MCF 10A (cell line): ENCODE data around the gene FGGY. TPM values are rescaled to one million over a fixed set of nuclear protein-coding genes. Genes with fewer than 3 reads are reported as not detected.

Source experiments
- BruUV-seq: library from RNA; stranded (reverse); fragments of 400-500 nt; replicated peaks from 2 replicates; lab custom pipeline; 2021; lab: Mats Ljungman, UMichigan
- CTCF ChIA-PET: fragments of 300-600 bp; sonication (Branson Sonifier 250); formaldehyde crosslinking; extraction: SDS; loops from one replicate; lab custom pipeline; 2021; ENCODE audit warnings: antibody characterized with exemption, inconsistent platforms; lab: Yijun Ruan, JAX
- POLR2A ChIA-PET: fragments of 300-600, 350-650 bp; sonication (Branson Sonifier 250); formaldehyde crosslinking; extraction: SDS; loops from one replicate; lab custom pipeline; 2020; ENCODE audit warnings: antibody characterized with exemption, inconsistent platforms; lab: Yijun Ruan, JAX
- DNase-seq: peaks from one replicate; pipeline ENCODE4 v3.0.0-alpha.2; 2018; ENCODE audit not compliant: unreplicated experiment
- H3K27ac Mint-ChIP-seq: one replicate; pipeline ENCODE4 v1.8.0; 2022; ENCODE audit warnings: mild to moderate bottlenecking, low read depth, mixed read lengths; ENCODE audit not compliant: unreplicated experiment
- H3K27me3 Mint-ChIP-seq: one replicate; pipeline ENCODE4 v1.8.0; 2022; ENCODE audit warnings: mixed read lengths; ENCODE audit not compliant: insufficient read depth, unreplicated experiment
- H3K36me3 Mint-ChIP-seq: one replicate; pipeline ENCODE4 v1.8.0; 2022; ENCODE audit warnings: mild to moderate bottlenecking, moderate library complexity, mixed read lengths; ENCODE audit not compliant: insufficient read depth, unreplicated experiment
- H3K4me1 Mint-ChIP-seq: one replicate; pipeline ENCODE4 v1.8.0; 2022; ENCODE audit warnings: mixed read lengths; ENCODE audit not compliant: insufficient read depth, unreplicated experiment
- H3K4me3 Mint-ChIP-seq: one replicate; pipeline ENCODE4 v1.8.0; 2022; ENCODE audit warnings: mild to moderate bottlenecking, moderate library complexity, mixed read lengths; ENCODE audit not compliant: unreplicated experiment
- H3K9me3 Mint-ChIP-seq: one replicate; pipeline ENCODE4 v1.8.0; 2022; ENCODE audit warnings: mixed read lengths; ENCODE audit not compliant: unreplicated experiment
- CTCF ChIP-seq: fragments of 200-600 bp; IDR thresholded peaks from one replicate; pipeline ENCODE4 v1.8.0; 2022; ENCODE audit warnings: antibody characterized with exemption, mild to moderate bottlenecking; ENCODE audit not compliant: unreplicated experiment
- intact Hi-C: fragments of 100-400 bp; cut with micrococcal nuclease; formaldehyde crosslinking; loops from 2 replicates; pipeline ENCODE4 v1.14.1; 2022
- total RNA-seq: library from RNA; stranded (reverse); gene quantifications from 2 replicates; pipeline ENCODE4 v1.2.3, GENCODE V29; 2022

Gene FGGY
- total RNA-seq, 1 experiment from 2014 or later, result 10.6 TPM

- no TSS peak for BruUV-seq
- POLR2A ChIA-PET, result interaction anchor here (0.7 to 2.0 kb wide), 7 partner anchors 22 to 770 kb away, joined by 3 to 8 read pairs (median 4); no protein-coding TSS in a partner anchor
- H3K4me1 Mint-ChIP-seq, result peaks cover 11% of the 10 kb centered on the region
- TF ChIP-seq CTCF, result no peak
- no peak for DNase-seq
- CTCF ChIA-PET, result interaction anchor here (0.7 kb wide), 2 partner anchors 324 to 686 kb away, joined by 5 read pairs; no protein-coding TSS in a partner anchor
- H3K4me3 Mint-ChIP-seq, result no peak overlapping the region
- H3K9me3 Mint-ChIP-seq, result no peaks in the 10 kb centered on the region
- H3K27me3 Mint-ChIP-seq, result no peaks in the 10 kb centered on the region
- H3K27ac Mint-ChIP-seq, result peak overlapping the region; percentile 10
- intact Hi-C loops, result no loop called here
- H3K36me3 Mint-ChIP-seq, result no peaks in the 10 kb centered on the region
These were observed 252.4 kb downstream of the FGGY start for GRCh38 chr1:59549066-59549837.

- POLR2A ChIA-PET, result interaction anchor here (0.7 to 2.0 kb wide), 10 partner anchors 22 to 667 kb away, joined by 3 to 8 read pairs (median 4); no protein-coding TSS in a partner anchor
- CTCF ChIA-PET, result interaction anchor here (0.6 to 1.6 kb wide), 4 partner anchors 10 to 686 kb away, joined by 3 to 5 read pairs (median 4); no protein-coding TSS in a partner anchor
- peak overlapping the region; percentile 10 for H3K27ac Mint-ChIP-seq
- H3K4me3 Mint-ChIP-seq, result no peak overlapping the region
- no peaks in the 10 kb centered on the region for H3K36me3 Mint-ChIP-seq
- intact Hi-C loops, result no loop called here
- H3K27me3 Mint-ChIP-seq, result no peaks in the 10 kb centered on the region
- no peaks in the 10 kb centered on the region for H3K9me3 Mint-ChIP-seq
- no peak for TF ChIP-seq CTCF
- DNase-seq, result peak; percentile 64
- no TSS peak for BruUV-seq
- H3K4me1 Mint-ChIP-seq, result peaks cover 11% of the 10 kb centered on the region
These were observed 253.0 kb downstream of the FGGY start for GRCh38 chr1:59549903-59550302.

GRCh38 chr1:59552007-59552406 lies 255.1 kb downstream of the FGGY start:
- BruUV-seq, result no TSS peak
- H3K27me3 Mint-ChIP-seq, result no peaks in the 10 kb centered on the region
- H3K27ac Mint-ChIP-seq, result no peak overlapping the region
- no peak for DNase-seq
- ChIA-PET CTCF (interaction anchor here (0.7 to 1.5 kb wide), 2 partner anchors 12 to 121 kb away, joined by 3 to 6 read pairs; no protein-coding TSS in a partner anchor), POLR2A (no interaction called here)
- H3K4me3 Mint-ChIP-seq, result no peak overlapping the region
- H3K36me3 Mint-ChIP-seq, result no peaks in the 10 kb centered on the region
- H3K4me1 Mint-ChIP-seq, result peaks cover 11% of the 10 kb centered on the region
- TF ChIP-seq CTCF, result no peak
- intact Hi-C loops, result no loop called here
- H3K9me3 Mint-ChIP-seq, result no peaks in the 10 kb centered on the region

GRCh38 chr1:59553371-59553770 lies 256.5 kb downstream of the FGGY start:
- Mint-ChIP-seq H3K4me3 (no peak overlapping the region), H3K4me1 (peaks cover 11% of the 10 kb centered on the region), H3K9me3 (peaks cover 4% of the 10 kb centered on the region), H3K27ac (no peak overlapping the region), H3K36me3 (no peaks in the 10 kb centered on the region), H3K27me3 (no peaks in the 10 kb centered on the region)
- no TSS peak for BruUV-seq
- intact Hi-C loops, result no loop called here
- CTCF ChIA-PET, result interaction anchor here (0.5 kb wide), 1 partner anchor 600 kb away, joined by 4 read pairs; no protein-coding TSS in a partner anchor
- no peak for TF ChIP-seq CTCF
- POLR2A ChIA-PET, result no interaction called here
- no peak for DNase-seq
